Measurements from ENCODE around the gene CEP43.

Gene CEP43

GRCh38 chr6:166987930-166988329, 11.3 kb upstream of the CEP43 start:
- TF ChIP-seq, protein P1, sequence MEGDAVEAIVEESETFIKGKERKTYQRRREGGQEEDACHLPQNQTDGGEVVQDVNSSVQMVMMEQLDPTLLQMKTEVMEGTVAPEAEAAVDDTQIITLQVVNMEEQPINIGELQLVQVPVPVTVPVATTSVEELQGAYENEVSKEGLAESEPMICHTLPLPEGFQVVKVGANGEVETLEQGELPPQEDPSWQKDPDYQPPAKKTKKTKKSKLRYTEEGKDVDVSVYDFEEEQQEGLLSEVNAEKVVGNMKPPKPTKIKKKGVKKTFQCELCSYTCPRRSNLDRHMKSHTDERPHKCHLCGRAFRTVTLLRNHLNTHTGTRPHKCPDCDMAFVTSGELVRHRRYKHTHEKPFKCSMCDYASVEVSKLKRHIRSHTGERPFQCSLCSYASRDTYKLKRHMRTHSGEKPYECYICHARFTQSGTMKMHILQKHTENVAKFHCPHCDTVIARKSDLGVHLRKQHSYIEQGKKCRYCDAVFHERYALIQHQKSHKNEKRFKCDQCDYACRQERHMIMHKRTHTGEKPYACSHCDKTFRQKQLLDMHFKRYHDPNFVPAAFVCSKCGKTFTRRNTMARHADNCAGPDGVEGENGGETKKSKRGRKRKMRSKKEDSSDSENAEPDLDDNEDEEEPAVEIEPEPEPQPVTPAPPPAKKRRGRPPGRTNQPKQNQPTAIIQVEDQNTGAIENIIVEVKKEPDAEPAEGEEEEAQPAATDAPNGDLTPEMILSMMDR (IDR thresholded peaks at IDR 0.05): no peak

- TF ChIP-seq, protein P1 (IDR thresholded peaks at IDR 0.05): no peak
These were observed 10.5 kb upstream of the CEP43 start for GRCh38 chr6:166988674-166989201.

- TF ChIP-seq, protein P1 (IDR thresholded peaks at IDR 0.05): peak; percentile 76
These were observed 9.7 kb upstream of the CEP43 start for GRCh38 chr6:166989427-166990032.

GRCh38 chr6:166996406-166996805, 2.8 kb upstream of the CEP43 start:
- TF ChIP-seq, protein P1 (IDR thresholded peaks at IDR 0.05): no peak

DNA sequence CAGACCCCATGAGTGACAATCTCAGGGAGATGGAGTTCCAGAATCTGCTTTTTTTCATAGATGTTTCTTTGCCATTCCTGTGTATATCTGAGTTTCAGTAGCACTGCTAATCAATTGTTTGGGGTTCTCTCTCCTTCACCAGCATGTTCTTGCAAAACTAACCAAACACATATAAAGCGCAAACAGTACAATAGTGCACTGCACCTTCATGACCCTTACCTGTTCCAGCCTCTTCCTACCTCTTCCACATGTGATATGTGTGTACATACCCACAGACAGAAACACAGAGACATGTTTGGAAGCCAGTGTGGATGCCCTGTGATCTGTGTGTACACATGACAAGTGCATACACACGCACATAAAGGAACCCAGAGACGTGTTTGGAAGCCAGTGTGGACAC, 1.8 kb upstream of the CEP43 start:
- TF ChIP-seq, protein P1 (IDR thresholded peaks at IDR 0.05): no peak

GRCh38 chr6:166997768-166998255, 1.4 kb upstream of the CEP43 start:
- TF ChIP-seq, protein P1 (IDR thresholded peaks at IDR 0.05): peak; percentile 53

GRCh38 chr6:166998256-166999144, 697 bp upstream of the CEP43 start:
- TF ChIP-seq, protein P1 (IDR thresholded peaks at IDR 0.05): no peak

Data from LNCAP (cell line).